ENCODE data around the gene LGALS13.

DNA sequence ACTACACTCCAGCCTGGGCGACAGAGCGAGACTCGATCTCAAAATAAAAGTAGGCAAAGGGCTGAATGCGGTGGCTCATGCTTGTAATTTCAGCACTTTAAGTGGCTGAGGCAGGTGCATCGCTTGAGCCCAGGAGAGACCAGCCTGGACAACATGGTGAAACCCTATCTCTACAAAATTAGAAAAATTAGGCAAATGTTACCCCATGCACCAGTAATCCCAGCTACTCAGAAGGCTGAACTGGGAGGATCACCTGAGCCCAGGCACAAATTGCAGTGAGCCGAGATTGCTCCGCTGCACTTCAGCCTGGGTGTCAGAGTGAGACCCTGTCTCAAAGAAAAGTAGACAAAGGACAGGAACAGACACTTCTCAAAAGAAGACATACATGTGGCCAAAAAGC lies 9.9 kb upstream of the LGALS13 start:
- TF ChIP-seq CTCF (IDR thresholded peaks at IDR 0.05) (no peak), POLR2A (IDR thresholded peaks at IDR 0.05) (no peak)
